GM23338 (cell line): ENCODE results near the gene THSD1. TPM values are rescaled to one million over a fixed set of nuclear protein-coding genes. Genes with fewer than 3 reads are reported as not detected.
A peak's percentile ranks its signal among the peaks of the same experiment; 100 is the strongest.

Experiments used
- ATAC-seq: fragments of 200-7000 bp; cut with Tn5 transposase; 3 replicates; pipeline ENCODE4 v1.9.1; 2020
- DNase-seq: peaks from one replicate; pipeline ENCODE4 v3.0.0-alpha.2; 2015; ENCODE audit warnings: low spot score
- H2AFZ ChIP-seq: fragments of 200-600 bp; sonication (generic); 2 replicates; pipeline ENCODE4 v1.8.0; 2016; ENCODE audit warnings: antibody characterized with exemption, mild to moderate bottlenecking, moderate library complexity
- H3F3A ChIP-seq: fragments of 200-600 bp; sonication (generic); replicated peaks from 2 replicates; pipeline ENCODE4 v1.8.0; 2017; ENCODE audit warnings: antibody characterized with exemption, mixed run types, low read depth
- H3K27ac ChIP-seq: fragments of 200-600 bp; sonication (generic); 2 replicates; pipeline ENCODE4 v1.6.1; 2016; ENCODE audit warnings: low read depth
- H3K27me3 ChIP-seq: fragments of 200-600 bp; sonication (generic); 2 replicates; pipeline ENCODE4 v1.8.0; 2016; ENCODE audit warnings: mild to moderate bottlenecking, mixed run types, moderate library complexity; ENCODE audit not compliant: insufficient read depth
- H3K36me3 ChIP-seq: fragments of 200-600 bp; sonication (generic); 2 replicates; pipeline ENCODE4 v1.8.0; 2016; ENCODE audit warnings: mild to moderate bottlenecking; ENCODE audit not compliant: insufficient read depth
- H3K4me1 ChIP-seq: fragments of 200-600 bp; sonication (generic); 2 replicates; pipeline ENCODE4 v1.8.0; 2016; ENCODE audit warnings: mild to moderate bottlenecking, moderate library complexity; ENCODE audit not compliant: insufficient read depth
- H3K4me2 ChIP-seq: fragments of 200-600 bp; sonication (generic); 2 replicates; pipeline ENCODE4 v1.7.1; 2017; ENCODE audit warnings: mixed run types
- H3K4me3 ChIP-seq: fragments of 200-600 bp; sonication (generic); 2 replicates; pipeline ENCODE4 v1.6.1; 2016; ENCODE audit warnings: mixed run types
- H3K79me2 ChIP-seq: fragments of 200-600 bp; sonication (generic); replicated peaks from 2 replicates; pipeline ENCODE4 v1.8.0; 2017; ENCODE audit warnings: mild to moderate bottlenecking; ENCODE audit not compliant: insufficient read depth
- H3K9me2 ChIP-seq: fragments of 200-600 bp; sonication (generic); 2 replicates; pipeline ENCODE4 v1.8.0; 2017; ENCODE audit not compliant: insufficient read depth
- H4K20me1 ChIP-seq: fragments of 200-600 bp; sonication (generic); replicated peaks from 2 replicates; pipeline ENCODE4 v1.8.0; 2017; ENCODE audit warnings: mild to moderate bottlenecking; ENCODE audit not compliant: insufficient read depth
- H3K27ac Mint-ChIP-seq: 2 replicates; pipeline ENCODE4 v1.8.0; 2020; ENCODE audit warnings: inconsistent platforms, mild to moderate bottlenecking, moderate library complexity, mixed read lengths
- H3K27me3 Mint-ChIP-seq: 3 replicates; pipeline ENCODE4 v1.8.0; 2022; ENCODE audit warnings: low read depth, mild to moderate bottlenecking, moderate library complexity, mixed read lengths, inconsistent platforms; ENCODE audit not compliant: insufficient read depth, poor library complexity
- H3K36me3 Mint-ChIP-seq: 3 replicates; pipeline ENCODE4 v1.8.0; 2021; ENCODE audit warnings: low read depth, mild to moderate bottlenecking, inconsistent platforms, moderate library complexity, mixed read lengths
- H3K4me1 Mint-ChIP-seq: 3 replicates; pipeline ENCODE4 v1.8.0; 2020; ENCODE audit warnings: mild to moderate bottlenecking, inconsistent platforms, mixed read lengths
- H3K4me3 Mint-ChIP-seq: 3 replicates; pipeline ENCODE4 v1.8.0; 2021; ENCODE audit warnings: moderate library complexity, mild to moderate bottlenecking, inconsistent platforms, mixed read lengths
- H3K9me3 Mint-ChIP-seq: 3 replicates; pipeline ENCODE4 v1.8.0; 2020; ENCODE audit warnings: moderate library complexity, mild to moderate bottlenecking, inconsistent platforms, mixed read lengths
- CTCF ChIP-seq, 2 experiments: fragments of 200-600 bp in 1 of 2; sonication (generic) in 1 of 2; conservative IDR thresholded peaks; 2 replicates each; pipeline versions ENCODE4 v1.5.1 to v1.6.1; 2016 to 2017; ENCODE audit warnings: antibody characterized with exemption in 2 of 2, low read depth in 2 of 2, mild to moderate bottlenecking in 2 of 2, moderate library complexity in 1 of 2
- REST ChIP-seq: IDR thresholded peaks from one replicate; pipeline ENCODE4 v1.6.1; 2018; ENCODE audit warnings: antibody characterized with exemption; ENCODE audit not compliant: unreplicated experiment
- ZNF462 ChIP-seq: fragments of 250-450 bp; sonication (Bioruptor Pico); IDR thresholded peaks from 2 replicates; pipeline ENCODE4 v1.5.0; 2020; ENCODE audit warnings: mild to moderate bottlenecking, moderate library complexity
- polyA plus RNA-seq: library from polyadenylated mRNA; unstranded; fragments of >200 nt; fragmentation: Nextera tagmentation; extraction: Ambion mirVana; gene quantifications from 2 replicates; pipeline ENCODE4 v1.2.1, GENCODE V29; 2016
- total RNA-seq: library from RNA; depleted of rRNA; stranded (reverse); fragments of >200 nt; shearing (Covaris generic); gene quantifications from 2 replicates; pipeline ENCODE4 v1.2.3, GENCODE V29; 2014

Gene THSD1
- total and polyA plus RNA-seq, 2 experiments from 2014 or later, result 0.69 TPM; not detected in 1

GRCh38 chr13:52399708-52400107 lies 6.3 kb downstream of the THSD1 start:
- no peak overlapping the region for H3K4me3 Mint-ChIP-seq
- TF ChIP-seq CTCF (conservative IDR thresholded peaks at IDR 0.05; ENCODE audit: low read depth in 2 of 2) (peak; percentile 32 to 37), REST (no peak)

GRCh38 chr13:52399046-52399445 lies 6.9 kb downstream of the THSD1 start:
- Mint-ChIP-seq H3K27ac (no peak overlapping the region), H3K4me1 (no peaks in the 10 kb centered on the region), H3K36me3 (no peaks in the 10 kb centered on the region), H3K9me3 (no peaks in the 10 kb centered on the region), H3K27me3 (peaks cover 2% of the 10 kb centered on the region), H3K4me3 (no peak overlapping the region)
- H3K79me2 ChIP-seq, result no peaks in the 10 kb centered on the region
- H3F3A ChIP-seq, result no peaks in the 10 kb centered on the region
- H3K27me3 ChIP-seq, result peaks cover 6% of the 10 kb centered on the region; the same call in 1 of the 2 replicates
- no peak overlapping the region for H3K27ac ChIP-seq
- H3K36me3 ChIP-seq, result no peaks in the 10 kb centered on the region
- DNase-seq (no peak), ATAC-seq (no peak)
- no peaks in the 10 kb centered on the region for H4K20me1 ChIP-seq
- H3K4me3 ChIP-seq, result no peak overlapping the region
- H3K4me1 ChIP-seq, result no peaks in the 10 kb centered on the region
- H2AFZ ChIP-seq, result no peak overlapping the region
- H3K4me2 ChIP-seq, result no peak overlapping the region
- H3K9me2 ChIP-seq, result no peaks in the 10 kb centered on the region
- TF ChIP-seq REST, result no peak
- no peak for TF ChIP-seq ZNF462

More at GRCh38 chr13:52399708-52400107, 6.3 kb downstream of the THSD1 start:
- Histone ChIP-seq H4K20me1 (no peaks in the 10 kb centered on the region), H3K4me2 (no peak overlapping the region), H3K9me2 (no peaks in the 10 kb centered on the region), H2AFZ (no peak overlapping the region), H3K79me2 (no peaks in the 10 kb centered on the region), H3F3A (no peaks in the 10 kb centered on the region), H3K4me1 (no peaks in the 10 kb centered on the region), H3K27me3 (peaks cover 12% of the 10 kb centered on the region), H3K36me3 (no peaks in the 10 kb centered on the region), H3K4me3 (no peak overlapping the region), H3K27ac (no peak overlapping the region)
- H3K4me1 Mint-ChIP-seq, result no peaks in the 10 kb centered on the region; the same call in 2 of the 3 replicates
- H3K9me3 Mint-ChIP-seq, result no peaks in the 10 kb centered on the region
- no peak overlapping the region for H3K27ac Mint-ChIP-seq
- 0 out of 3 replicates have a peak, but pooled peaks have one; percentile 45 for ATAC-seq
- H3K27me3 Mint-ChIP-seq, result peaks cover 6% of the 10 kb centered on the region
- H3K36me3 Mint-ChIP-seq, result no peaks in the 10 kb centered on the region
- peak; percentile 22 for DNase-seq
